ENCODE measurements around the gene SCMH1.
A peak's percentile ranks its signal among the peaks of the same experiment; 100 is the strongest.

Gene SCMH1

GRCh38 chr1:40980068-40980452 is 262.0 kb downstream of the SCMH1 start:
- Histone ChIP-seq H3K4me1 (ENCODE audit: control insufficient read depth, insufficient read depth, low read length) (peaks cover 53% of the 10 kb centered on the region), H3K36me3 (ENCODE audit: control insufficient read depth, insufficient read depth, low read length, severe bottlenecking) (peaks cover 9% of the 10 kb centered on the region), H3K27me3 (replicated peaks; ENCODE audit: control insufficient read depth, insufficient read depth, low read length) (no peaks in the 10 kb centered on the region), H3K9me3 (ENCODE audit: control insufficient read depth, low read length) (no peaks in the 10 kb centered on the region), H3K4me3 (ENCODE audit: low read length) (peak overlapping the region; percentile 89), H3K9ac (ENCODE audit: low read length) (peak overlapping the region; percentile 92)
- DNase-seq (ENCODE audit: low read depth): no peak

GRCh38 chr1:40979241-40980067 is 262.7 kb downstream of the SCMH1 start, which contains the start of gene CTPS1:
Gene CTPS1, plus strand, starts transcription at chr1:40979696. Its CDS starts 3,595 bp downstream, at chr1:40983291.
- Histone ChIP-seq H3K9me3 (ENCODE audit: control insufficient read depth, low read length) (no peaks in the 10 kb centered on the region), H3K4me1 (ENCODE audit: control insufficient read depth, insufficient read depth, low read length) (peaks cover 49% of the 10 kb centered on the region), H3K27me3 (replicated peaks; ENCODE audit: control insufficient read depth, insufficient read depth, low read length) (no peaks in the 10 kb centered on the region), H3K36me3 (ENCODE audit: control insufficient read depth, insufficient read depth, low read length, severe bottlenecking) (peaks cover 3% of the 10 kb centered on the region), H3K9ac (ENCODE audit: low read length) (peak within 1 kb of the TSS; percentile 92), H3K4me3 (ENCODE audit: low read length) (peak within 1 kb of the TSS; percentile 89)
- peak; percentile 98 for DNase-seq (ENCODE audit: low read depth)

GRCh38 chr1:40978886-40979240 is 263.2 kb downstream of the SCMH1 start:
- no peaks in the 10 kb centered on the region for H3K9me3 ChIP-seq (ENCODE audit: control insufficient read depth, low read length)

GRCh38 chr1:40977716-40978115 is 264.4 kb downstream of the SCMH1 start:
- no peaks in the 10 kb centered on the region for H3K9me3 ChIP-seq (ENCODE audit: control insufficient read depth, low read length)

More at GRCh38 chr1:40978886-40979240, 263.2 kb downstream of the SCMH1 start:
- Histone ChIP-seq H3K4me1 (ENCODE audit: control insufficient read depth, insufficient read depth, low read length) (peaks cover 43% of the 10 kb centered on the region), H3K9ac (ENCODE audit: low read length) (peak overlapping the region; percentile 92), H3K27me3 (replicated peaks; ENCODE audit: control insufficient read depth, insufficient read depth, low read length) (no peaks in the 10 kb centered on the region), H3K4me3 (ENCODE audit: low read length) (peak overlapping the region; percentile 89), H3K36me3 (ENCODE audit: control insufficient read depth, insufficient read depth, low read length, severe bottlenecking) (no peaks in the 10 kb centered on the region)
- DNase-seq (ENCODE audit: low read depth): no peak

More at GRCh38 chr1:40977716-40978115, 264.4 kb downstream of the SCMH1 start:
- Histone ChIP-seq H3K27me3 (replicated peaks; ENCODE audit: control insufficient read depth, insufficient read depth, low read length) (no peaks in the 10 kb centered on the region), H3K4me1 (ENCODE audit: control insufficient read depth, insufficient read depth, low read length) (peaks cover 31% of the 10 kb centered on the region), H3K4me3 (ENCODE audit: low read length) (no peak overlapping the region), H3K36me3 (ENCODE audit: control insufficient read depth, insufficient read depth, low read length, severe bottlenecking) (no peaks in the 10 kb centered on the region), H3K9ac (ENCODE audit: low read length) (no peak overlapping the region)
- peak; percentile 15 for DNase-seq (ENCODE audit: low read depth)
